GM12801 (cell line): ENCODE data around the gene SOST.

Experiments
- CTCF ChIP-seq: IDR thresholded peaks from one replicate; pipeline ENCODE4 v1.5.1; 2011; ENCODE audit warnings: control low read depth; ENCODE audit not compliant: insufficient read length; ENCODE audit errors: extremely low read depth

SOST gene

GRCh38 chr17:43790311-43790940, 31.8 kb upstream of the SOST start:
- TF ChIP-seq CTCF = no peak

- no peak for TF ChIP-seq CTCF
Observed at GRCh38 chr17:43789482-43789881, 30.9 kb upstream of the SOST start.

- TF ChIP-seq CTCF = no peak
Observed at GRCh38 chr17:43788540-43788939, 29.9 kb upstream of the SOST start.

GRCh38 chr17:43787728-43788127, 29.1 kb upstream of the SOST start:
- TF ChIP-seq CTCF = no peak

GRCh38 chr17:43784628-43785101, 26.1 kb upstream of the SOST start:
- TF ChIP-seq CTCF = no peak

GRCh38 chr17:43784068-43784467, 25.5 kb upstream of the SOST start:
- no peak for TF ChIP-seq CTCF

- no peak for TF ChIP-seq CTCF
Observed at GRCh38 chr17:43782913-43783680, 24.5 kb upstream of the SOST start.
